Small intestine (tissue), 7 donors: ENCODE measurements around the gene ELL2. TPM values are rescaled to one million over a fixed set of nuclear protein-coding genes. Genes with fewer than 3 reads are reported as not detected.

ENCODE experiments used
- DNase-seq, 2 donors: peaks; one replicate each; pipeline versions ENCODE4 v3.0.0 to v3.0.0-alpha.2; 2013
- FAIRE-seq: peaks from 2 replicates; lab custom pipeline; 2012; peaks lifted over from hg19 to GRCh38; lab: Jason Lieb, UNC
- H3K27ac ChIP-seq, 3 donors: one replicate each; pipeline ENCODE4 v1.5.1; 2013; ENCODE audit warnings: low read length in 2 of 3, mild to moderate bottlenecking in 2 of 3, control low read depth in 1 of 3, inconsistent platforms in 1 of 3, low read depth in 1 of 3, moderate library complexity in 1 of 3
- H3K27me3 ChIP-seq, 3 donors: one replicate each; pipeline ENCODE4 v1.6.1; 2013; ENCODE audit warnings: low read length in 3 of 3, inconsistent platforms in 1 of 3; ENCODE audit not compliant: control insufficient read depth in 3 of 3, insufficient read depth in 3 of 3
- H3K36me3 ChIP-seq, 3 donors: one replicate each; pipeline ENCODE4 v1.6.1; 2013; ENCODE audit warnings: low read length in 3 of 3, inconsistent platforms in 1 of 3, low read depth in 1 of 3, mild to moderate bottlenecking in 1 of 3, moderate library complexity in 1 of 3; ENCODE audit not compliant: control insufficient read depth in 3 of 3, insufficient read depth in 2 of 3
- H3K4me1 ChIP-seq, 3 donors: one replicate each; pipeline ENCODE4 v1.6.1; 2013; ENCODE audit warnings: low read length in 2 of 3, inconsistent platforms in 1 of 3, low read depth in 1 of 3, mild to moderate bottlenecking in 1 of 3, moderate library complexity in 1 of 3; ENCODE audit not compliant: control insufficient read depth in 3 of 3, insufficient read depth in 2 of 3
- H3K4me3 ChIP-seq, 3 donors: one replicate each; pipeline ENCODE4 v1.5.1; 2013; ENCODE audit warnings: low read length in 3 of 3, control low read depth in 1 of 3, inconsistent platforms in 1 of 3, low read depth in 1 of 3, mild to moderate bottlenecking in 1 of 3, moderate library complexity in 1 of 3
- H3K9me3 ChIP-seq, 2 donors: one replicate each; pipeline ENCODE4 v1.6.1; 2013; ENCODE audit warnings: low read depth in 1 of 2, low read length in 1 of 2; ENCODE audit not compliant: control insufficient read depth in 2 of 2, insufficient read depth in 1 of 2
- WGBS, 3 donors: extraction: QIAGEN DNeasy Blood & Tissue Kit; methylation state at CpG; one replicate each; pipeline ENCODE4 v1.1.7; 2013; 5-methylcytosine and 5-hydroxymethylcytosine counted together
- polyA plus RNA-seq, 4 donors: library from polyadenylated mRNA; stranded (reverse) in 3 of 4; unstranded in 1 of 4; fragments of 200-250 nt in 3 of 4; fragments of 120-200 nt in 1 of 4; gene quantifications; one replicate each; pipeline versions ENCODE4 v1.2.1 to v1.2.3, GENCODE V29; 2013
- donor health status: healthy with polysubstance abuse.
- donor health status: control.
- donor health status: control.
- donor health status: Bipolar disorder and iron deficiency.
- donor health status: healthy.

ELL2 gene
- polyA plus RNA-seq, 4 donors: 9.7 to 35.7 (median 12.2) TPM

- no peak overlapping the region for H3K4me3 ChIP-seq
- H3K9me3 ChIP-seq: no peaks in the 10 kb centered on the region
- DNase-seq (peak; percentile 41 to 87), FAIRE-seq (no peak)
- H3K27me3 ChIP-seq: no peaks in the 10 kb centered on the region
- peaks cover 0 to 11% (median 0%) of the 10 kb centered on the region in 3 donors for H3K4me1 ChIP-seq
- H3K36me3 ChIP-seq: no peaks in the 10 kb centered on the region
- peak overlapping the region in 1 of 3 donors; percentile 61 for H3K27ac ChIP-seq
Observed at GRCh38 chr5:96001262-96001661, 39.6 kb upstream of the ELL2 start.

- Histone ChIP-seq H3K9me3 (no peaks in the 10 kb centered on the region), H3K36me3 (no peaks in the 10 kb centered on the region), H3K27ac (peak overlapping the region in 1 of 3 donors; percentile 61), H3K4me1 (peaks cover 0 to 11% (median 0%) of the 10 kb centered on the region in 3 donors), H3K4me3 (no peak overlapping the region), H3K27me3 (no peaks in the 10 kb centered on the region)
- 85 to 93% (median 88%) methylated on average over 3 of the region's 3 CpGs for WGBS, 3 donors
- FAIRE-seq (no peak), DNase-seq (no peak)
Observed at GRCh38 chr5:96000308-96000707, 38.7 kb upstream of the ELL2 start.

- FAIRE-seq (no peak), DNase-seq (peak in 1 of 2 donors; percentile 18)
- Histone ChIP-seq H3K9me3 (no peaks in the 10 kb centered on the region), H3K4me3 (no peak overlapping the region), H3K36me3 (no peaks in the 10 kb centered on the region), H3K4me1 (peaks cover 0 to 13% (median 0%) of the 10 kb centered on the region in 3 donors), H3K27ac (no peak overlapping the region), H3K27me3 (no peaks in the 10 kb centered on the region)
Observed at GRCh38 chr5:95996904-95997723, 35.5 kb upstream of the ELL2 start.

- Histone ChIP-seq H3K27ac (no peak overlapping the region), H3K36me3 (no peaks in the 10 kb centered on the region), H3K4me3 (no peak overlapping the region), H3K4me1 (peaks cover 0 to 12% (median 0%) of the 10 kb centered on the region in 3 donors), H3K27me3 (no peaks in the 10 kb centered on the region), H3K9me3 (no peaks in the 10 kb centered on the region)
- WGBS, 3 donors: 86 to 93% (median 92%) methylated on average over 3 of the region's 3 CpGs
- FAIRE-seq (no peak), DNase-seq (no peak)
Observed at GRCh38 chr5:95995962-95996489, 34.4 kb upstream of the ELL2 start.

GRCh38 chr5:95993776-95994175, 32.1 kb upstream of the ELL2 start:
- 97 to 100% (median 100%) methylated on average over 1 of the region's 1 CpG for WGBS, 3 donors
- DNase-seq (no peak), FAIRE-seq (no peak)
- no peaks in the 10 kb centered on the region for H3K9me3 ChIP-seq
- H3K27me3 ChIP-seq: no peaks in the 10 kb centered on the region
- peaks cover 0 to 24% (median 0%) of the 10 kb centered on the region in 3 donors for H3K4me1 ChIP-seq
- no peak overlapping the region for H3K4me3 ChIP-seq
- H3K27ac ChIP-seq: no peak overlapping the region
- no peaks in the 10 kb centered on the region for H3K36me3 ChIP-seq

- DNase-seq: no peak
- H3K4me3 ChIP-seq: no peak overlapping the region
- H3K27me3 ChIP-seq: no peaks in the 10 kb centered on the region
- no peaks in the 10 kb centered on the region for H3K9me3 ChIP-seq
- FAIRE-seq: no peak
- no peaks in the 10 kb centered on the region for H3K36me3 ChIP-seq
- H3K4me1 ChIP-seq: peaks cover 0 to 29% (median 0%) of the 10 kb centered on the region in 3 donors
- H3K27ac ChIP-seq: no peak overlapping the region
Observed at GRCh38 chr5:95993266-95993665, 31.6 kb upstream of the ELL2 start.

GRCh38 chr5:95989283-95990048, 27.8 kb upstream of the ELL2 start:
- Histone ChIP-seq H3K9me3 (no peaks in the 10 kb centered on the region), H3K4me1 (peaks cover 0 to 59% (median 3%) of the 10 kb centered on the region in 3 donors), H3K4me3 (no peak overlapping the region), H3K27ac (peak overlapping the region in 1 of 3 donors; percentile 91), H3K36me3 (no peaks in the 10 kb centered on the region), H3K27me3 (no peaks in the 10 kb centered on the region)
- FAIRE-seq: no peak
- WGBS, 3 donors: 16 to 58% (median 30%) methylated on average over 1 of the region's 1 CpG
- DNase-seq: no peak

- DNase-seq: peak in 1 of 2 donors; percentile 28
- Histone ChIP-seq H3K36me3 (no peaks in the 10 kb centered on the region), H3K9me3 (no peaks in the 10 kb centered on the region), H3K27ac (peak overlapping the region in 1 of 3 donors; percentile 91), H3K4me1 (peaks cover 0 to 59% (median 3%) of the 10 kb centered on the region in 3 donors), H3K27me3 (no peaks in the 10 kb centered on the region), H3K4me3 (no peak overlapping the region)
- FAIRE-seq: no peak
- WGBS, 3 donors: 19 to 59% (median 39%) methylated on average over 3 of the region's 3 CpGs
Observed at GRCh38 chr5:95988877-95989276, 27.2 kb upstream of the ELL2 start.
